Subcutaneous abdominal adipose tissue (tissue), 5 donors: ENCODE data around the gene TCP11L2.

Experiments used
- H3K27ac ChIP-seq: one replicate; pipeline ENCODE4 v1.7.0; 2013; ENCODE audit warnings: low read depth, mild to moderate bottlenecking, inconsistent platforms, low read length, moderate library complexity
- H3K27me3 ChIP-seq, 5 donors: one replicate each; pipeline ENCODE4 v1.7.0; 2013; ENCODE audit warnings: low read length in 5 of 5, inconsistent platforms in 1 of 5; ENCODE audit not compliant: control insufficient read depth in 5 of 5, insufficient read depth in 4 of 5
- H3K36me3 ChIP-seq, 5 donors: one replicate each; pipeline ENCODE4 v1.7.0; 2013; ENCODE audit warnings: low read length in 5 of 5; ENCODE audit not compliant: control insufficient read depth in 5 of 5, insufficient read depth in 5 of 5
- H3K4me1 ChIP-seq, 5 donors: one replicate each; pipeline ENCODE4 v1.7.0; 2013; ENCODE audit warnings: low read length in 5 of 5, mild to moderate bottlenecking in 3 of 5, moderate library complexity in 1 of 5; ENCODE audit not compliant: control insufficient read depth in 5 of 5, insufficient read depth in 5 of 5
- H3K4me3 ChIP-seq, 5 donors: one replicate each; pipeline ENCODE4 v1.7.0; 2013; ENCODE audit warnings: low read length in 5 of 5, low read depth in 1 of 5
- H3K9ac ChIP-seq, 5 donors: one replicate each; pipeline ENCODE4 v1.7.0; 2013; ENCODE audit warnings: low read length in 5 of 5, mild to moderate bottlenecking in 4 of 5, moderate library complexity in 3 of 5
- H3K9me3 ChIP-seq, 5 donors: one replicate each; pipeline ENCODE4 v1.7.0; 2013; ENCODE audit warnings: low read length in 5 of 5; ENCODE audit not compliant: control insufficient read depth in 5 of 5
- donor health status: healthy.
- donor health status: healthy.
- donor health status: healthy.
- donor health status: healthy.
- donor health status: healthy.

Gene TCP11L2

GRCh38 chr12:106291342-106291741, 11.2 kb upstream of the TCP11L2 start:
- Histone ChIP-seq H3K36me3 (no peaks in the 10 kb centered on the region), H3K27me3 (no peaks in the 10 kb centered on the region), H3K27ac (no peak overlapping the region), H3K4me1 (no peaks in the 10 kb centered on the region), H3K4me3 (no peak overlapping the region), H3K9me3 (no peaks in the 10 kb centered on the region), H3K9ac (no peak overlapping the region)

- no peaks in the 10 kb centered on the region for H3K27me3 ChIP-seq
- H3K36me3 ChIP-seq, result no peaks in the 10 kb centered on the region
- H3K9ac ChIP-seq, result no peak overlapping the region
- H3K27ac ChIP-seq, result no peak overlapping the region
- H3K4me1 ChIP-seq, result no peaks in the 10 kb centered on the region
- H3K9me3 ChIP-seq, result no peaks in the 10 kb centered on the region
- H3K4me3 ChIP-seq, result no peak overlapping the region
Observed at GRCh38 chr12:106292339-106292738, 10.2 kb upstream of the TCP11L2 start.

- Histone ChIP-seq H3K9me3 (no peaks in the 10 kb centered on the region), H3K36me3 (no peaks in the 10 kb centered on the region), H3K4me1 (peaks cover 0 to 17% (median 15%) of the 10 kb centered on the region in 5 donors), H3K4me3 (no peak overlapping the region), H3K27ac (no peak overlapping the region), H3K9ac (no peak overlapping the region), H3K27me3 (no peaks in the 10 kb centered on the region)
Observed at GRCh38 chr12:106296179-106296877, 6.2 kb upstream of the TCP11L2 start.

GRCh38 chr12:106297075-106297474, 5.5 kb upstream of the TCP11L2 start:
- Histone ChIP-seq H3K9ac (no peak overlapping the region), H3K9me3 (no peaks in the 10 kb centered on the region), H3K27ac (no peak overlapping the region), H3K27me3 (no peaks in the 10 kb centered on the region), H3K36me3 (no peaks in the 10 kb centered on the region), H3K4me3 (no peak overlapping the region), H3K4me1 (peaks cover 6 to 24% (median 22%) of the 10 kb centered on the region in 5 donors)

- no peak overlapping the region for H3K9ac ChIP-seq
- no peak overlapping the region for H3K4me3 ChIP-seq
- no peaks in the 10 kb centered on the region for H3K36me3 ChIP-seq
- no peaks in the 10 kb centered on the region for H3K27me3 ChIP-seq
- H3K27ac ChIP-seq, result no peak overlapping the region
- H3K4me1 ChIP-seq, result peaks cover 6 to 24% (median 22%) of the 10 kb centered on the region in 5 donors
- H3K9me3 ChIP-seq, result no peaks in the 10 kb centered on the region
Observed at GRCh38 chr12:106297681-106298080, 4.9 kb upstream of the TCP11L2 start.

GRCh38 chr12:106299202-106299774, 3.2 kb upstream of the TCP11L2 start:
- no peak overlapping the region for H3K9ac ChIP-seq
- peak overlapping the region; percentile 70 for H3K27ac ChIP-seq
- no peak overlapping the region for H3K4me3 ChIP-seq

GRCh38 chr12:106300761-106301160, 1.8 kb upstream of the TCP11L2 start:
- Histone ChIP-seq H3K27ac (peak overlapping the region; percentile 70), H3K4me1 (peaks cover 13 to 53% (median 49%) of the 10 kb centered on the region in 5 donors), H3K27me3 (no peaks in the 10 kb centered on the region), H3K4me3 (no peak overlapping the region), H3K9ac (no peak overlapping the region), H3K36me3 (peaks cover 0 to 2% (median 0%) of the 10 kb centered on the region in 5 donors), H3K9me3 (no peaks in the 10 kb centered on the region)

More at GRCh38 chr12:106299202-106299774, 3.2 kb upstream of the TCP11L2 start:
- peaks cover 8 to 38% (median 35%) of the 10 kb centered on the region in 5 donors for H3K4me1 ChIP-seq
- H3K9me3 ChIP-seq, result no peaks in the 10 kb centered on the region
- no peaks in the 10 kb centered on the region for H3K36me3 ChIP-seq
- H3K27me3 ChIP-seq, result no peaks in the 10 kb centered on the region

GRCh38 chr12:106301241-106301610, 1.3 kb upstream of the TCP11L2 start:
- Histone ChIP-seq H3K4me1 (peaks cover 13 to 56% (median 52%) of the 10 kb centered on the region in 5 donors), H3K9ac (peak overlapping the region in 4 of 5 donors; percentile 5 to 84 (median 43)), H3K36me3 (peaks cover 0 to 2% (median 0%) of the 10 kb centered on the region in 5 donors), H3K4me3 (peak overlapping the region; percentile 74 to 94 (median 84)), H3K27ac (peak overlapping the region; percentile 70), H3K9me3 (no peaks in the 10 kb centered on the region), H3K27me3 (no peaks in the 10 kb centered on the region)

- H3K27me3 ChIP-seq, result no peaks in the 10 kb centered on the region
- H3K36me3 ChIP-seq, result peaks cover 0 to 3% (median 0%) of the 10 kb centered on the region in 5 donors
- H3K9me3 ChIP-seq, result no peaks in the 10 kb centered on the region
- peak overlapping the region; percentile 70 for H3K27ac ChIP-seq
- H3K4me3 ChIP-seq, result peak overlapping the region; percentile 74 to 94 (median 84)
- peak overlapping the region; percentile 5 to 84 (median 52) for H3K9ac ChIP-seq
- peaks cover 13 to 56% (median 53%) of the 10 kb centered on the region in 5 donors for H3K4me1 ChIP-seq
Observed at GRCh38 chr12:106301611-106302321, 767 bp upstream of the TCP11L2 start.
